ENCODE results near the gene GPX8.

GRCh38 chr5:55113327-55113726, 46.6 kb upstream of the GPX8 start:
- no peak for TF ChIP-seq SPI1 (IDR thresholded peaks at IDR 0.05; ENCODE audit: borderline replicate concordance, low read depth)
- TF ChIP-seq, protein P1, sequence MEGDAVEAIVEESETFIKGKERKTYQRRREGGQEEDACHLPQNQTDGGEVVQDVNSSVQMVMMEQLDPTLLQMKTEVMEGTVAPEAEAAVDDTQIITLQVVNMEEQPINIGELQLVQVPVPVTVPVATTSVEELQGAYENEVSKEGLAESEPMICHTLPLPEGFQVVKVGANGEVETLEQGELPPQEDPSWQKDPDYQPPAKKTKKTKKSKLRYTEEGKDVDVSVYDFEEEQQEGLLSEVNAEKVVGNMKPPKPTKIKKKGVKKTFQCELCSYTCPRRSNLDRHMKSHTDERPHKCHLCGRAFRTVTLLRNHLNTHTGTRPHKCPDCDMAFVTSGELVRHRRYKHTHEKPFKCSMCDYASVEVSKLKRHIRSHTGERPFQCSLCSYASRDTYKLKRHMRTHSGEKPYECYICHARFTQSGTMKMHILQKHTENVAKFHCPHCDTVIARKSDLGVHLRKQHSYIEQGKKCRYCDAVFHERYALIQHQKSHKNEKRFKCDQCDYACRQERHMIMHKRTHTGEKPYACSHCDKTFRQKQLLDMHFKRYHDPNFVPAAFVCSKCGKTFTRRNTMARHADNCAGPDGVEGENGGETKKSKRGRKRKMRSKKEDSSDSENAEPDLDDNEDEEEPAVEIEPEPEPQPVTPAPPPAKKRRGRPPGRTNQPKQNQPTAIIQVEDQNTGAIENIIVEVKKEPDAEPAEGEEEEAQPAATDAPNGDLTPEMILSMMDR (IDR thresholded peaks at IDR 0.05; ENCODE audit: insufficient read depth, low read length), result no peak
- TF ChIP-seq GABPA (IDR thresholded peaks at IDR 0.05; ENCODE audit: low read depth), result no peak

Measured in HL-60 (cell line).